NCI-H1092 treated with DMSO at 0.1 percent for 48 hours (cell line): ENCODE results near the gene ERCC5.
A peak's percentile ranks its signal among the peaks of the same experiment; 100 is the strongest.

Source experiments
- DNase-seq: peaks from one replicate; lab custom pipeline; 2025; lab: John Stamatoyannopoulos, UW

ERCC5 gene

GRCh38 chr13:102845289-102845629 lies 573 bp upstream of the ERCC5 start:
- DNase-seq: no peak

GRCh38 chr13:102846261-102847015 lies 606 bp downstream of the ERCC5 start:
- DNase-seq: peak; percentile 43

GRCh38 chr13:102847272-102848234 lies 1.7 kb downstream of the ERCC5 start:
- peak; percentile 31 for DNase-seq

- no peak for DNase-seq
Observed at GRCh38 chr13:102848956-102849355, 3.1 kb downstream of the ERCC5 start.

- no peak for DNase-seq
Observed at GRCh38 chr13:102852556-102852955, 6.7 kb downstream of the ERCC5 start.

- no peak for DNase-seq
Observed at GRCh38 chr13:102854675-102855074, 8.8 kb downstream of the ERCC5 start.

- no peak for DNase-seq
Observed at GRCh38 chr13:102856557-102856956, 10.7 kb downstream of the ERCC5 start.

- DNase-seq: no peak
Observed at GRCh38 chr13:102862624-102863210, 16.9 kb downstream of the ERCC5 start.

- no peak for DNase-seq
Observed at GRCh38 chr13:102863590-102863989, 17.8 kb downstream of the ERCC5 start.

- no peak for DNase-seq
Observed at GRCh38 chr13:102868366-102868936, 22.6 kb downstream of the ERCC5 start.

GRCh38 chr13:102869948-102870676 lies 24.3 kb downstream of the ERCC5 start:
- DNase-seq: no peak

GRCh38 chr13:102870677-102871415 lies 25.0 kb downstream of the ERCC5 start:
- peak; percentile 58 for DNase-seq

- no peak for DNase-seq
Observed at GRCh38 chr13:102872131-102872530, 26.3 kb downstream of the ERCC5 start.

GRCh38 chr13:102872531-102872930 lies 26.7 kb downstream of the ERCC5 start:
- DNase-seq: no peak

GRCh38 chr13:102873653-102874052 lies 27.8 kb downstream of the ERCC5 start:
- DNase-seq: no peak

- DNase-seq: no peak
Observed at GRCh38 chr13:102875256-102875655, 29.4 kb downstream of the ERCC5 start.

GRCh38 chr13:102877303-102877702 lies 31.5 kb downstream of the ERCC5 start:
- DNase-seq: no peak

- no peak for DNase-seq
Observed at GRCh38 chr13:102878481-102878880, 32.6 kb downstream of the ERCC5 start.

- no peak for DNase-seq
Observed at GRCh38 chr13:102879793-102880499, 34.1 kb downstream of the ERCC5 start.
